H9 (cell line): ENCODE results near the gene RFPL3. TPM values are rescaled to one million over a fixed set of nuclear protein-coding genes. Genes with fewer than 3 reads are reported as not detected.

Source experiments
- DNase-seq: peaks from one replicate; pipeline ENCODE4 v3.0.0-alpha.2; 2017
- H2AFZ ChIP-seq: one replicate; pipeline ENCODE4 v1.6.1; 2013; ENCODE audit warnings: mild to moderate bottlenecking, low read length, control low read depth, moderate library complexity
- H2AK5ac ChIP-seq: 2 replicates; pipeline ENCODE4 v1.6.1; 2013; ENCODE audit warnings: low read length, control low read depth, mixed read lengths; ENCODE audit not compliant: insufficient read length
- H2BK120ac ChIP-seq: one replicate; pipeline ENCODE4 v1.6.1; 2013; ENCODE audit warnings: low read depth, mild to moderate bottlenecking, low read length, control low read depth, inconsistent platforms; ENCODE audit not compliant: poor library complexity, severe bottlenecking
- H2BK12ac ChIP-seq: 2 replicates; pipeline ENCODE4 v1.6.1; 2013; ENCODE audit warnings: low read length, control low read depth, mixed read lengths, low read depth; ENCODE audit not compliant: insufficient read length
- H2BK15ac ChIP-seq: 2 replicates; pipeline ENCODE4 v1.6.1; 2013; ENCODE audit warnings: low read depth, low read length, control low read depth
- H2BK20ac ChIP-seq: one replicate; pipeline ENCODE4 v1.6.1; 2013; ENCODE audit warnings: low read depth, mild to moderate bottlenecking, low read length, control low read depth, inconsistent platforms; ENCODE audit not compliant: poor library complexity, severe bottlenecking
- H2BK5ac ChIP-seq: 2 replicates; pipeline ENCODE4 v1.6.1; 2013; ENCODE audit warnings: low read length, control low read depth, mixed read lengths; ENCODE audit not compliant: insufficient read length
- H3K14ac ChIP-seq: 2 replicates; pipeline ENCODE4 v1.6.1; 2013; ENCODE audit warnings: low read length, control low read depth; ENCODE audit not compliant: insufficient read depth
- H3K18ac ChIP-seq: 2 replicates; pipeline ENCODE4 v1.6.1; 2013; ENCODE audit warnings: low read depth, mild to moderate bottlenecking, mixed read lengths, low read length, control low read depth; ENCODE audit not compliant: insufficient read length
- H3K23ac ChIP-seq: 2 replicates; pipeline ENCODE4 v1.6.1; 2013; ENCODE audit warnings: low read length, control low read depth, mixed read lengths, low read depth; ENCODE audit not compliant: insufficient read length
- H3K23me2 ChIP-seq: 2 replicates; pipeline ENCODE4 v1.6.1; 2013; ENCODE audit warnings: low read depth, mild to moderate bottlenecking, mixed read lengths, low read length, control low read depth; ENCODE audit not compliant: insufficient read length, poor library complexity, severe bottlenecking
- H3K27ac ChIP-seq: 2 replicates; pipeline ENCODE4 v1.5.1; 2013; ENCODE audit warnings: low read length, control low read depth, mixed read lengths, low read depth; ENCODE audit not compliant: insufficient read length
- H3K27me3 ChIP-seq: 2 replicates; pipeline ENCODE4 v1.6.1; 2013; ENCODE audit warnings: low read length, control low read depth, inconsistent platforms; ENCODE audit not compliant: insufficient read depth
- H3K4ac ChIP-seq: 2 replicates; pipeline ENCODE4 v1.6.1; 2013; ENCODE audit warnings: low read depth, mild to moderate bottlenecking, control low read depth, inconsistent platforms, low read length, moderate library complexity
- H3K4me1 ChIP-seq: 2 replicates; pipeline ENCODE4 v1.6.1; 2013; ENCODE audit warnings: low read length, control low read depth, inconsistent platforms; ENCODE audit not compliant: insufficient read depth
- H3K4me2 ChIP-seq: 2 replicates; pipeline ENCODE4 v1.6.1; 2013; ENCODE audit warnings: low read length, control low read depth, mixed read lengths; ENCODE audit not compliant: insufficient read length, insufficient read depth
- H3K56ac ChIP-seq: 2 replicates; pipeline ENCODE4 v1.6.1; 2013; ENCODE audit warnings: low read depth, mild to moderate bottlenecking, mixed read lengths, low read length, control low read depth; ENCODE audit not compliant: insufficient read length
- H3K79me1 ChIP-seq: 2 replicates; pipeline ENCODE4 v1.6.1; 2013; ENCODE audit warnings: low read depth, mild to moderate bottlenecking, moderate library complexity, low read length, control low read depth, inconsistent platforms; ENCODE audit not compliant: insufficient read depth, poor library complexity, severe bottlenecking
- H3K79me2 ChIP-seq: 2 replicates; pipeline ENCODE4 v1.6.1; 2013; ENCODE audit warnings: low read length, control low read depth, inconsistent platforms; ENCODE audit not compliant: insufficient read depth
- H3K9ac ChIP-seq: 2 replicates; pipeline ENCODE4 v1.6.1; 2013; ENCODE audit warnings: low read length, control low read depth, mixed read lengths; ENCODE audit not compliant: insufficient read length; ENCODE audit errors: extremely low read depth
- H3K9me3 ChIP-seq: one replicate; pipeline ENCODE4 v1.6.1; 2013; ENCODE audit warnings: low read depth, low read length, inconsistent platforms; ENCODE audit not compliant: control insufficient read depth
- H3T11ph ChIP-seq: one replicate; pipeline ENCODE4 v1.6.1; 2013; ENCODE audit warnings: mild to moderate bottlenecking, low read length, control low read depth, inconsistent platforms
- H4K20me1 ChIP-seq: one replicate; pipeline ENCODE4 v1.6.1; 2013; ENCODE audit not compliant: control insufficient read depth, insufficient read length, insufficient read depth
- H4K5ac ChIP-seq: 2 replicates; pipeline ENCODE4 v1.6.1; 2013; ENCODE audit warnings: low read depth, mild to moderate bottlenecking, mixed read lengths, low read length, control low read depth; ENCODE audit not compliant: insufficient read length
- H4K8ac ChIP-seq: replicated peaks from 2 replicates; pipeline ENCODE4 v1.6.1; 2013; ENCODE audit warnings: low read length, control low read depth, mixed read lengths, low read depth; ENCODE audit not compliant: insufficient read length
- H4K91ac ChIP-seq: 2 replicates; pipeline ENCODE4 v1.6.1; 2013; ENCODE audit warnings: low read depth, mild to moderate bottlenecking, moderate library complexity, mixed read lengths, low read length, control low read depth; ENCODE audit not compliant: insufficient read length
- H3K27ac Mint-ChIP-seq, 3 experiments: 2 replicates in 2 of 3; 3 replicates in 1 of 3; pipeline ENCODE4 v1.8.0; 2020 to 2021; ENCODE audit warnings: mixed read lengths in 3 of 3, mild to moderate bottlenecking in 1 of 3, moderate library complexity in 1 of 3
- H3K27me3 Mint-ChIP-seq: 2 replicates; pipeline ENCODE4 v1.8.0; 2021; ENCODE audit warnings: low read depth, mild to moderate bottlenecking, moderate library complexity, mixed read lengths
- H3K36me3 Mint-ChIP-seq, 3 experiments: 2 replicates in 2 of 3; 3 replicates in 1 of 3; pipeline ENCODE4 v1.8.0; 2020 to 2021; ENCODE audit warnings: low read depth in 3 of 3, mixed read lengths in 3 of 3; ENCODE audit not compliant: insufficient read depth in 1 of 3
- H3K4me1 Mint-ChIP-seq, 2 experiments: 2 replicates each; pipeline ENCODE4 v1.8.0; 2020; ENCODE audit warnings: mixed read lengths in 2 of 2
- H3K4me3 Mint-ChIP-seq, 2 experiments: 2 replicates in 1 of 2; 3 replicates in 1 of 2; pipeline ENCODE4 v1.8.0; 2020 to 2021; ENCODE audit warnings: mild to moderate bottlenecking in 2 of 2, mixed read lengths in 2 of 2, moderate library complexity in 1 of 2
- H3K9me3 Mint-ChIP-seq, 2 experiments: 2 replicates in 1 of 2; 3 replicates in 1 of 2; pipeline ENCODE4 v1.8.0; 2020; ENCODE audit warnings: mild to moderate bottlenecking in 2 of 2, mixed read lengths in 2 of 2, moderate library complexity in 1 of 2
- CTCF ChIP-seq: fragments of 200-600 bp; sonication (generic); conservative IDR thresholded peaks from 3 replicates; pipeline ENCODE4 v1.8.0; 2021; ENCODE audit warnings: antibody characterized with exemption, mild to moderate bottlenecking
- WGBS: extraction: QIAGEN DNeasy Blood & Tissue Kit; methylation state at CpG from one replicate; pipeline ENCODE4 v1.1.7; 2013; ENCODE audit warnings: missing lambda C conversion rate, low lambda C conversion rate, mixed read lengths; ENCODE audit not compliant: insufficient read length; ENCODE audit errors: extremely low coverage; 5-methylcytosine and 5-hydroxymethylcytosine counted together
- total RNA-seq: library from RNA; stranded (reverse); gene quantifications from 2 replicates; pipeline ENCODE4 v1.2.1, GENCODE V29; 2021

Gene RFPL3
- total RNA-seq, 1 experiment from 2014 or later: not detected

DNA sequence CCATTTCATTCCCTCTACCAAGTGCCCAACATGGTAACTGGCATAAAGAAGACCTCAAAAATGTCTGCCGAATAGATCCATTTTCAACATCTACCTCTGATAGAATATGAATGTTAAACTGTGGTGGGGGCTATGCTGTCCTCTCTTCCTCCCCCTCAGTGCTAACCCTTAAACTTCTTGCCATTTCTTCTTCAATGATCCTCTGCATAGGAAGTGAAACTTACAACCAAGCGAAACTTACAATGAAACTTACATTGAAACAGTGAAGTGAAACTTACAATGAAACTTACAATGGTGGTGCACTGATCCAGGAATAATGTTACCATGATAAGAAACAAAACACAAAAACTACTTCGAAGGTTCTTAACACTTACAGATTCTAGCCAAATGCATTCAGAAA lies 49.6 kb downstream of the RFPL3 start:
- Mint-ChIP-seq H3K4me3 (no peak overlapping the region), H3K27me3 (no peaks in the 10 kb centered on the region), H3K9me3 (no peaks in the 10 kb centered on the region), H3K4me1 (peaks cover 13 to 14% of the 10 kb centered on the region in 2 experiments), H3K27ac (no peak overlapping the region), H3K36me3 (peaks cover 23 to 71% (median 53%) of the 10 kb centered on the region in 3 experiments; a peak in 6 of 7 replicates)
- Histone ChIP-seq H3K79me2 (peaks cover 13% of the 10 kb centered on the region; the same call in 1 of the 2 replicates), H3K18ac (no peak overlapping the region), H4K91ac (no peak overlapping the region), H2BK5ac (no peak overlapping the region), H3K4me1 (0 out of 2 replicates have a peak, but pooled peaks cover 4% of the 10 kb centered on the region), H3K27ac (no peak overlapping the region), H3K23ac (no peak overlapping the region), H2BK12ac (no peak overlapping the region), H3K4me2 (no peak overlapping the region), H4K8ac (no peak overlapping the region), H3K79me1 (peaks cover 12% of the 10 kb centered on the region), H2AFZ (no peak overlapping the region), H3K56ac (no peak overlapping the region), H3K4ac (no peak overlapping the region), H3K23me2 (peaks cover 4% of the 10 kb centered on the region), H2BK120ac (no peak overlapping the region), H2BK20ac (no peak overlapping the region), H3K14ac (no peak overlapping the region), H2BK15ac (no peak overlapping the region), H3K9me3 (no peaks in the 10 kb centered on the region), H3K9ac (no peak overlapping the region), H3K27me3 (no peaks in the 10 kb centered on the region), H4K20me1 (no peaks in the 10 kb centered on the region), H2AK5ac (no peak overlapping the region), H3T11ph (no peak overlapping the region), H4K5ac (no peak overlapping the region)
- no peak for DNase-seq
- no CpG with 5 or more reads among the region's 3 CpGs for WGBS
- TF ChIP-seq CTCF: no peak
